ENCODE measurements around the gene PSMB3.

The PSMB3 gene

GRCh38 chr17:38709104-38709820 lies 43.3 kb upstream of the PSMB3 start:
- TF ChIP-seq TAF1 (IDR thresholded peaks at IDR 0.05; ENCODE audit: borderline replicate concordance, insufficient read depth, low read length) (no peak), POLR2AphosphoS5 (IDR thresholded peaks at IDR 0.05; ENCODE audit: low read depth, low read length) (no peak)

- no peak for TF ChIP-seq SIN3A (IDR thresholded peaks at IDR 0.05; ENCODE audit: borderline replicate concordance, insufficient read depth, low read length)
- TF ChIP-seq TAF1 (IDR thresholded peaks at IDR 0.05; ENCODE audit: borderline replicate concordance, insufficient read depth, low read length) = no peak
- no peak for TF ChIP-seq POLR2AphosphoS5 (IDR thresholded peaks at IDR 0.05; ENCODE audit: low read depth, low read length)
- no peak for TF ChIP-seq FOXP2 (optimal IDR thresholded peaks at IDR 0.05; ENCODE audit: borderline replicate concordance, extremely low read depth, extremely low read length, insufficient read depth)
- TF ChIP-seq REST (IDR thresholded peaks at IDR 0.05; ENCODE audit: insufficient read depth in 1 of 2, low read depth in 2 of 2, low read length in 2 of 2) = no peak
Observed at GRCh38 chr17:38709864-38710603, 42.5 kb upstream of the PSMB3 start.

GRCh38 chr17:38710604-38710962 lies 42.0 kb upstream of the PSMB3 start:
- TF ChIP-seq FOXP2 (optimal IDR thresholded peaks at IDR 0.05; ENCODE audit: borderline replicate concordance, extremely low read depth, extremely low read length, insufficient read depth) (no peak), REST (IDR thresholded peaks at IDR 0.05; ENCODE audit: insufficient read depth in 1 of 2, low read depth in 2 of 2, low read length in 2 of 2) (no peak), POLR2AphosphoS5 (IDR thresholded peaks at IDR 0.05; ENCODE audit: low read depth, low read length) (no peak), SIN3A (IDR thresholded peaks at IDR 0.05; ENCODE audit: borderline replicate concordance, insufficient read depth, low read length) (no peak), TAF1 (IDR thresholded peaks at IDR 0.05; ENCODE audit: borderline replicate concordance, insufficient read depth, low read length) (no peak)

GRCh38 chr17:38710985-38711384 lies 41.6 kb upstream of the PSMB3 start:
- TF ChIP-seq TAF1 (IDR thresholded peaks at IDR 0.05; ENCODE audit: borderline replicate concordance, insufficient read depth, low read length) (no peak), REST (IDR thresholded peaks at IDR 0.05; ENCODE audit: insufficient read depth in 1 of 2, low read depth in 2 of 2, low read length in 2 of 2) (no peak), FOXP2 (optimal IDR thresholded peaks at IDR 0.05; ENCODE audit: borderline replicate concordance, extremely low read depth, extremely low read length, insufficient read depth) (no peak), POLR2AphosphoS5 (IDR thresholded peaks at IDR 0.05; ENCODE audit: low read depth, low read length) (no peak), SIN3A (IDR thresholded peaks at IDR 0.05; ENCODE audit: borderline replicate concordance, insufficient read depth, low read length) (no peak)

- TF ChIP-seq TAF1 (IDR thresholded peaks at IDR 0.05; ENCODE audit: borderline replicate concordance, insufficient read depth, low read length) = no peak
- no peak for TF ChIP-seq POLR2AphosphoS5 (IDR thresholded peaks at IDR 0.05; ENCODE audit: low read depth, low read length)
- TF ChIP-seq REST (IDR thresholded peaks at IDR 0.05; ENCODE audit: insufficient read depth in 1 of 2, low read depth in 2 of 2, low read length in 2 of 2) = no peak
- TF ChIP-seq SIN3A (IDR thresholded peaks at IDR 0.05; ENCODE audit: borderline replicate concordance, insufficient read depth, low read length) = no peak
Observed at GRCh38 chr17:38711792-38712571, 40.6 kb upstream of the PSMB3 start.

All from PFSK-1 (cell line).